ENCODE results near the gene ZNF496. TPM values are rescaled to one million over a fixed set of nuclear protein-coding genes. Genes with fewer than 3 reads are reported as not detected.

The ZNF496 gene
- total and polyA plus RNA-seq, 2 of the 13 experiments (the other 11 are each of a cell fraction or from before 2014, with no cell fraction given): 14.8 to 18.6 TPM

DNA sequence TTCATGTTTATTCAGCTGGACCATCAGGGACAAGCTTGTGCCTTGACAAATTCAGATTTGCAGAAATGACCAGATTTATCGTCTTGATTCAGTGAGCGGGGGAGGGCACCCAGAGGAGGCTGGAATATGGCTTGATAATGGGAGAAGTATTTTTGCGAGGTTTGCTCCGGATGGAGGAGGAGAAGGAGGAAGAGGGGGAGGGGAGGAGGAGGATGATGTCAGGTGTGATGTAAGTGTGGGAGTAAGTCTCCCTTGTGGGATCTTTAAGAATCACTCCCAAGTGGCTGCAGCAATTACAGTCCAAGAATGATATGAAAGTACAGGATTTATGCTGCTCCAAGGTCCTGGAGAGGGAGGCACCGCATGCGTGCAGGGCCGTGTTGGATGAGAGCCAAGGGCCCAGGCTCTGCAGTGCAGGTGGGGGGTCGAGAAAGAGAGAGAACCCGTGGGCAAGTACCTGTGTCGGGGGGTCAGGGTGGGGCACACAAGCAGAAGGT, 5.6 kb upstream of the ZNF496 start:
- TF ChIP-seq ZFP37 (CRISPR knock-in tag; IDR thresholded peaks at IDR 0.05; ENCODE audit: borderline replicate concordance): no peak
- TF ChIP-seq, protein P1, sequence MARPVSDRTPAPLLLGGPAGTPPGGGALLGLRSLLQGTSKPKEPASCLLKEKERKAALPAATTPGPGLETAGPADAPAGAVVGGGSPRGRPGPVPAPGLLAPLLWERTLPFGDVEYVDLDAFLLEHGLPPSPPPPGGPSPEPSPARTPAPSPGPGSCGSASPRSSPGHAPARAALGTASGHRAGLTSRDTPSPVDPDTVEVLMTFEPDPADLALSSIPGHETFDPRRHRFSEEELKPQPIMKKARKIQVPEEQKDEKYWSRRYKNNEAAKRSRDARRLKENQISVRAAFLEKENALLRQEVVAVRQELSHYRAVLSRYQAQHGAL (CRISPR knock-in tag; IDR thresholded peaks at IDR 0.05; ENCODE audit: not compliant biosample characterization): no peak
- no peak for TF ChIP-seq FOXO1 (CRISPR knock-in tag; IDR thresholded peaks at IDR 0.05)
- no peak for TF ChIP-seq SRSF9 (IDR thresholded peaks at IDR 0.05; ENCODE audit: borderline replicate concordance, insufficient read depth, low read depth, low read length, poor library complexity, severe bottlenecking)
- TF ChIP-seq, protein P2, sequence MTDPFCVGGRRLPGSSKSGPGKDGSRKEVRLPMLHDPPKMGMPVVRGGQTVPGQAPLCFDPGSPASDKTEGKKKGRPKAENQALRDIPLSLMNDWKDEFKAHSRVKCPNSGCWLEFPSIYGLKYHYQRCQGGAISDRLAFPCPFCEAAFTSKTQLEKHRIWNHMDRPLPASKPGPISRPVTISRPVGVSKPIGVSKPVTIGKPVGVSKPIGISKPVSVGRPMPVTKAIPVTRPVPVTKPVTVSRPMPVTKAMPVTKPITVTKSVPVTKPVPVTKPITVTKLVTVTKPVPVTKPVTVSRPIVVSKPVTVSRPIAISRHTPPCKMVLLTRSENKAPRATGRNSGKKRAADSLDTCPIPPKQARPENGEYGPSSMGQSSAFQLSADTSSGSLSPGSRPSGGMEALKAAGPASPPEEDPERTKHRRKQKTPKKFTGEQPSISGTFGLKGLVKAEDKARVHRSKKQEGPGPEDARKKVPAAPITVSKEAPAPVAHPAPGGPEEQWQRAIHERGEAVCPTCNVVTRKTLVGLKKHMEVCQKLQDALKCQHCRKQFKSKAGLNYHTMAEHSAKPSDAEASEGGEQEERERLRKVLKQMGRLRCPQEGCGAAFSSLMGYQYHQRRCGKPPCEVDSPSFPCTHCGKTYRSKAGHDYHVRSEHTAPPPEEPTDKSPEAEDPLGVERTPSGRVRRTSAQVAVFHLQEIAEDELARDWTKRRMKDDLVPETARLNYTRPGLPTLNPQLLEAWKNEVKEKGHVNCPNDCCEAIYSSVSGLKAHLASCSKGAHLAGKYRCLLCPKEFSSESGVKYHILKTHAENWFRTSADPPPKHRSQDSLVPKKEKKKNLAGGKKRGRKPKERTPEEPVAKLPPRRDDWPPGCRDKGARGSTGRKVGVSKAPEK (CRISPR knock-in tag; IDR thresholded peaks at IDR 0.05; ENCODE audit: borderline replicate concordance): no peak
- TF ChIP-seq RXRA (CRISPR knock-in tag; IDR thresholded peaks at IDR 0.05): no peak
- no peak for TF ChIP-seq KDM2A (CRISPR knock-in tag; IDR thresholded peaks at IDR 0.05; ENCODE audit: borderline replicate concordance, low read depth)
- no peak for TF ChIP-seq SRF (IDR thresholded peaks at IDR 0.05; ENCODE audit: low read depth, low read length)
- Histone ChIP-seq H3K27ac (ENCODE audit: extremely low read length, insufficient read depth, low read length) (no peak overlapping the region), H3K9me3 (ENCODE audit: low read length) (no peaks in the 10 kb centered on the region), H3K4me1 (ENCODE audit: insufficient read depth, low read length) (peaks cover 42% of the 10 kb centered on the region), H3K9ac (ENCODE audit: insufficient read depth, low read depth, low read length) (no peak overlapping the region), H3K27me3 (ENCODE audit: control insufficient read depth in 1 of 2, insufficient read depth in 2 of 2, low read length in 2 of 2) (no peaks in the 10 kb centered on the region), H3K79me2 (ENCODE audit: insufficient read depth, low read length) (peaks cover 5% of the 10 kb centered on the region), H3K4me2 (ENCODE audit: low read depth, low read length) (no peak overlapping the region), H3K36me3 (replicated peaks in 1 of 2; ENCODE audit: control insufficient read depth in 1 of 2, insufficient read depth in 2 of 2, low read length in 2 of 2) (peaks cover 0 to 7% of the 10 kb centered on the region in 2 experiments; a peak in 1 of 5 replicates), H4K20me1 (ENCODE audit: insufficient read depth, low read length) (no peaks in the 10 kb centered on the region), H2AFZ (ENCODE audit: low read length) (no peak overlapping the region), H3K4me3 (replicated peaks in 1 of 3; ENCODE audit: insufficient read depth in 1 of 3, low read depth in 2 of 3, low read length in 3 of 3) (no peak overlapping the region)
- in situ Hi-C loops (cut with HindIII; ENCODE audit: extremely low pct_ligation_motif_present, low pct_unique_long_range_greater_than_20kb): no loop called here
- DNase-seq (ENCODE audit: low spot score) (no peak), ATAC-seq (no peak), FAIRE-seq (no peak)
- POLR2A ChIA-PET: interaction anchor here (1.2 kb wide), 1 partner anchor 9 kb away, joined by 3 read pairs; no protein-coding TSS in a partner anchor
- WGBS (ENCODE audit: low lambda C conversion rate): 92% methylated on average over 10 of the region's 10 CpGs
- BruUV-seq (replicated peaks): no TSS peak
- intact Hi-C loops (cut with micrococcal nuclease; ENCODE audit: unreplicated experiment): no loop called here
- CTCF ChIA-PET (ENCODE audit: low intra/inter-chr PET ratio, low total read pairs): no interaction called here
